Muscle of arm (tissue), 12 donors: ENCODE data around the gene SEMA4D. TPM values are rescaled to one million over a fixed set of nuclear protein-coding genes. Genes with fewer than 3 reads are reported as not detected.

Source experiments
- DNase-seq: peaks from one replicate; pipeline ENCODE4 v3.0.0-alpha.2; 2013
- polyA plus RNA-seq, 12 donors: library from polyadenylated mRNA; unstranded; fragments of 120-200 nt; gene quantifications; one replicate each; pipeline ENCODE4 v1.2.1, GENCODE V29; 2013; ENCODE audit not compliant: insufficient read length in 12 of 12

SEMA4D gene
- polyA plus RNA-seq, 12 donors = 12.7 to 36.6 (median 23.6) TPM; not detected in 1

GRCh38 chr9:89370593-89370992 is 127.3 kb downstream of the SEMA4D start:
- no peak for DNase-seq

- DNase-seq = no peak
These were observed 128.9 kb downstream of the SEMA4D start for GRCh38 chr9:89368978-89369377.

GRCh38 chr9:89368550-89368949 is 129.4 kb downstream of the SEMA4D start:
- DNase-seq = no peak

GRCh38 chr9:89367726-89368437 is 130.0 kb downstream of the SEMA4D start:
- DNase-seq = no peak

- DNase-seq = no peak
These were observed 130.6 kb downstream of the SEMA4D start for GRCh38 chr9:89367281-89367680.

- DNase-seq = no peak
These were observed 131.2 kb downstream of the SEMA4D start for GRCh38 chr9:89366711-89367110.

- DNase-seq = no peak
These were observed 132.4 kb downstream of the SEMA4D start for GRCh38 chr9:89365532-89365912.

GRCh38 chr9:89364666-89365531 is 133.0 kb downstream of the SEMA4D start:
- DNase-seq = no peak

- DNase-seq = no peak
These were observed 133.8 kb downstream of the SEMA4D start for GRCh38 chr9:89363921-89364665.

- no peak for DNase-seq
These were observed 134.6 kb downstream of the SEMA4D start for GRCh38 chr9:89363311-89363670.

- no peak for DNase-seq
These were observed 135.1 kb downstream of the SEMA4D start for GRCh38 chr9:89362647-89363310.

- no peak for DNase-seq
These were observed 135.9 kb downstream of the SEMA4D start for GRCh38 chr9:89361816-89362646.

GRCh38 chr9:89361031-89361430 is 136.9 kb downstream of the SEMA4D start:
- DNase-seq = no peak

- peak; percentile 65 for DNase-seq
These were observed 137.4 kb downstream of the SEMA4D start for GRCh38 chr9:89360465-89360864.

- peak; percentile 47 for DNase-seq
These were observed 138.1 kb downstream of the SEMA4D start for GRCh38 chr9:89359751-89360261.

- peak; percentile 54 for DNase-seq
These were observed 138.9 kb downstream of the SEMA4D start for GRCh38 chr9:89358985-89359384.

GRCh38 chr9:89358376-89358916 is 139.5 kb downstream of the SEMA4D start:
- peak; percentile 36 for DNase-seq

GRCh38 chr9:89357331-89358197 is 140.3 kb downstream of the SEMA4D start:
- DNase-seq = no peak

- no peak for DNase-seq
These were observed 141.1 kb downstream of the SEMA4D start for GRCh38 chr9:89356782-89357181.
